ENCODE results near the gene CTTN.

DNA sequence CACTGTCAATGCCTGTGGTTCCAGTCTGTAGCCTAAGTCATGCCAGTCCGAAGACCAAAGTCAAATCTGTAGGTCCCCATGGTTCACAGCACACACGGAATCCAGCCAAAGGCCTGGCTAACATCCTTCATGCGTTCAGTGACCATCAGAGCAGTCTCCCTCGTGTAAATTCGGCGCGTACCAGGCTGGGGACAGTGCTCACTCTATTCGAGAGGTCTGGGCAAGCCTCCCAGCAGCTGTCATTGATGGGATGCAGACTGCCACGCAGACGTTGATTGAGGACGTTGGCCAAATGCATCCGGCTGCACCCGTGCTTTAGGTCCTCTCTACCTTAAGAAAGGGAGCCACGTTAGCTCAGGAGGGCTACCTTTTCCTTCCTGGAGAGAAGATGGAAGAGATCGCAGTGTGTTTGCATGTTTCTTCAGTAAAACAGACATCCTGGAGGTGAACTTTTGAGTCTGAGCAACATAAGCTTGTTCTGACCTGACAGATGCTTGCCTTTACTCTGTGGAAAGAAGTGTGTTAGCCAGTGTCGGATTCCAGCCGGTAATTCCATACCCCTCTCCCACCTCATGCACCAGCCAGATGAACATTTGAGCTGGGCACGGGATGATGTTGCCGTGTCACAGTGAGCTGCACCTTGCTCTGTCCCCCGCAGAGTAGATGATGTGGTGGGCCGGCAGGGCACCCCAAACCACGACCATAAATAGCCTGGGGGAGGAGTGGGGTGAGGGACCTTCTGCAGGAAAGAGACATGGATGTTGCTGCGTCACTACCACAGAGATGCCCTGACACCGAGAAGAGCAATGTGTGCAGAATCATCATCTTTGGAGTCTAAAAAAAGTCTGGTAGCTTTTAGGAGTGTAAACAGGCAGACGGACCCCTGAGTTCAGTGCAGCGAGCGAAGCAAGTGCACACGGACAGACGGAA, 12.2 kb downstream of the CTTN start:
- TF ChIP-seq CTCF (conservative IDR thresholded peaks at IDR 0.05; ENCODE audit: low read length) (no peak), EZH2phosphoT487 (IDR thresholded peaks at IDR 0.05; ENCODE audit: borderline replicate concordance) (no peak)
